ENCODE measurements around the gene PDZD2. TPM values are rescaled to one million over a fixed set of nuclear protein-coding genes. Genes with fewer than 3 reads are reported as not detected.
"Not testable (repeated sequence)": the region's sequence is repeated elsewhere in the genome, so short reads cannot be mapped to it uniquely, and the experiment has no call there.

Gene PDZD2
- total RNA-seq, 2 experiments from 2014 or later: 0.04 to 0.14 TPM

- CTCF ChIA-PET: interaction anchor here (0.6 to 1.3 kb wide), 3 partner anchors 104 to 736 kb away, joined by 3 to 4 read pairs (median 3); no protein-coding TSS in a partner anchor
- H3K4me3 Mint-ChIP-seq: no peak overlapping the region
- intact Hi-C loops (cut with DNase I, micrococcal nuclease): no loop called here
Observed at GRCh38 chr5:31972558-31972957, 333.6 kb downstream of the PDZD2 start.

GRCh38 chr5:31975189-31975612 lies 336.3 kb downstream of the PDZD2 start:
- H3K4me3 Mint-ChIP-seq; H3K9me3 Mint-ChIP-seq (ENCODE audit: low read depth); H3K27me3 Mint-ChIP-seq; H3K27ac Mint-ChIP-seq; ATAC-seq; CTCF ChIA-PET; intact Hi-C loops (cut with DNase I, micrococcal nuclease); H3K36me3 Mint-ChIP-seq (ENCODE audit: low read depth); DNase-seq: not testable (repeated sequence)
- POLR2A ChIA-PET: interaction anchor here (0.6 kb wide), 1 partner anchor 511 kb away, joined by 5 read pairs; no protein-coding TSS in a partner anchor
- peaks cover 12% of the 10 kb centered on the region for H3K4me1 Mint-ChIP-seq

More at GRCh38 chr5:31972558-31972957, 333.6 kb downstream of the PDZD2 start:
- Mint-ChIP-seq H3K4me1 (peaks cover 12% of the 10 kb centered on the region), H3K27ac (no peak overlapping the region), H3K27me3 (no peaks in the 10 kb centered on the region), H3K36me3 (ENCODE audit: low read depth) (no peaks in the 10 kb centered on the region), H3K9me3 (ENCODE audit: low read depth) (no peaks in the 10 kb centered on the region)
- DNase-seq: peak; percentile 33
- POLR2A ChIA-PET: no interaction called here
- ATAC-seq: peak; percentile 86

GRCh38 chr5:31976169-31976568 lies 337.2 kb downstream of the PDZD2 start:
- intact Hi-C loops (cut with DNase I, micrococcal nuclease): no loop called here
- peaks cover 12% of the 10 kb centered on the region for H3K4me1 Mint-ChIP-seq
- no peaks in the 10 kb centered on the region for H3K36me3 Mint-ChIP-seq (ENCODE audit: low read depth)
- H3K27ac Mint-ChIP-seq: no peak overlapping the region
- ChIA-PET POLR2A (no interaction called here), CTCF (interaction anchor here (0.6 kb wide), 1 partner anchor 54 kb away, joined by 3 read pairs; no protein-coding TSS in a partner anchor)
- H3K9me3 Mint-ChIP-seq (ENCODE audit: low read depth): no peaks in the 10 kb centered on the region
- H3K27me3 Mint-ChIP-seq: no peaks in the 10 kb centered on the region
- DNase-seq (no peak), ATAC-seq (no peak)
- no peak overlapping the region for H3K4me3 Mint-ChIP-seq

- no peaks in the 10 kb centered on the region for H3K36me3 Mint-ChIP-seq (ENCODE audit: low read depth)
- ATAC-seq: no peak
Observed at GRCh38 chr5:31981361-31981945, 342.5 kb downstream of the PDZD2 start.

GRCh38 chr5:31982027-31982426 lies 343.1 kb downstream of the PDZD2 start:
- ChIA-PET CTCF (no interaction called here), POLR2A (no interaction called here)
- H3K4me1 Mint-ChIP-seq: no peaks in the 10 kb centered on the region
- no peaks in the 10 kb centered on the region for H3K36me3 Mint-ChIP-seq (ENCODE audit: low read depth)
- no peak for ATAC-seq
- no peaks in the 10 kb centered on the region for H3K27me3 Mint-ChIP-seq
- DNase-seq: no peak
- no peak overlapping the region for H3K27ac Mint-ChIP-seq
- no peak overlapping the region for H3K4me3 Mint-ChIP-seq
- intact Hi-C loops (cut with DNase I, micrococcal nuclease): no loop called here
- no peaks in the 10 kb centered on the region for H3K9me3 Mint-ChIP-seq (ENCODE audit: low read depth)

More at GRCh38 chr5:31981361-31981945, 342.5 kb downstream of the PDZD2 start:
- Mint-ChIP-seq H3K27ac (no peak overlapping the region), H3K4me1 (no peaks in the 10 kb centered on the region), H3K9me3 (ENCODE audit: low read depth) (no peaks in the 10 kb centered on the region), H3K27me3 (no peaks in the 10 kb centered on the region), H3K4me3 (no peak overlapping the region)
- intact Hi-C loops (cut with DNase I, micrococcal nuclease): no loop called here
- POLR2A ChIA-PET: no interaction called here
- CTCF ChIA-PET: no interaction called here
- DNase-seq: no peak

- CTCF ChIA-PET: interaction anchor here (0.5 kb wide), 1 partner anchor 19 kb away, joined by 3 read pairs; no protein-coding TSS in a partner anchor
Observed at GRCh38 chr5:31982621-31983020, 343.7 kb downstream of the PDZD2 start.

GRCh38 chr5:31983851-31984250 lies 344.9 kb downstream of the PDZD2 start:
- no peaks in the 10 kb centered on the region for H3K27me3 Mint-ChIP-seq
- H3K4me1 Mint-ChIP-seq: no peaks in the 10 kb centered on the region
- ChIA-PET POLR2A (no interaction called here), CTCF (interaction anchor here (0.6 to 1.5 kb wide), 4 partner anchors 10 to 345 kb away, joined by 3 to 4 read pairs (median 3); partner anchors contain the start of gene PDZD2)
- intact Hi-C loops (cut with DNase I, micrococcal nuclease): no loop called here
- H3K4me3 Mint-ChIP-seq: no peak overlapping the region
- ATAC-seq: no peak
- peaks cover 2% of the 10 kb centered on the region for H3K9me3 Mint-ChIP-seq (ENCODE audit: low read depth)
- DNase-seq: no peak
- no peak overlapping the region for H3K27ac Mint-ChIP-seq
- H3K36me3 Mint-ChIP-seq (ENCODE audit: low read depth): no peaks in the 10 kb centered on the region

More at GRCh38 chr5:31982621-31983020, 343.7 kb downstream of the PDZD2 start:
- no peak for ATAC-seq
- no peak for DNase-seq
- no peaks in the 10 kb centered on the region for H3K9me3 Mint-ChIP-seq (ENCODE audit: low read depth)
- H3K27me3 Mint-ChIP-seq: no peaks in the 10 kb centered on the region
- no peak overlapping the region for H3K4me3 Mint-ChIP-seq
- POLR2A ChIA-PET: no interaction called here
- H3K4me1 Mint-ChIP-seq: no peaks in the 10 kb centered on the region
- no peaks in the 10 kb centered on the region for H3K36me3 Mint-ChIP-seq (ENCODE audit: low read depth)
- intact Hi-C loops (cut with DNase I, micrococcal nuclease): no loop called here
- no peak overlapping the region for H3K27ac Mint-ChIP-seq

GRCh38 chr5:31984691-31985090 lies 345.8 kb downstream of the PDZD2 start:
- DNase-seq (no peak), ATAC-seq (no peak)
- Mint-ChIP-seq H3K36me3 (ENCODE audit: low read depth) (no peaks in the 10 kb centered on the region), H3K9me3 (ENCODE audit: low read depth) (peaks cover 2% of the 10 kb centered on the region), H3K27ac (no peak overlapping the region), H3K27me3 (no peaks in the 10 kb centered on the region), H3K4me3 (no peak overlapping the region), H3K4me1 (no peaks in the 10 kb centered on the region)
- intact Hi-C loops (cut with DNase I, micrococcal nuclease): no loop called here
- ChIA-PET POLR2A (no interaction called here), CTCF (interaction anchor here (0.7 to 1.5 kb wide), 3 partner anchors 9 to 346 kb away, joined by 3 to 4 read pairs (median 3); partner anchors contain the start of gene PDZD2)

GRCh38 chr5:31986101-31986500 lies 347.2 kb downstream of the PDZD2 start:
- Mint-ChIP-seq H3K9me3 (ENCODE audit: low read depth) (peaks cover 2% of the 10 kb centered on the region), H3K4me3 (no peak overlapping the region), H3K36me3 (ENCODE audit: low read depth) (no peaks in the 10 kb centered on the region), H3K27ac (no peak overlapping the region), H3K27me3 (no peaks in the 10 kb centered on the region), H3K4me1 (no peaks in the 10 kb centered on the region)
- ATAC-seq (no peak), DNase-seq (no peak)
- ChIA-PET CTCF (interaction anchor here (0.6 kb wide), 1 partner anchor 43 kb away, joined by 4 read pairs; no protein-coding TSS in a partner anchor), POLR2A (no interaction called here)
- intact Hi-C loops (cut with DNase I, micrococcal nuclease): no loop called here

- no peaks in the 10 kb centered on the region for H3K27me3 Mint-ChIP-seq
- DNase-seq: no peak
- no peak for ATAC-seq
- intact Hi-C loops (cut with DNase I, micrococcal nuclease): no loop called here
- H3K27ac Mint-ChIP-seq: no peak overlapping the region
- H3K36me3 Mint-ChIP-seq (ENCODE audit: low read depth): no peaks in the 10 kb centered on the region
- ChIA-PET CTCF (interaction anchor here (0.7 kb wide), 1 partner anchor 105 kb away, joined by 3 read pairs; no protein-coding TSS in a partner anchor), POLR2A (no interaction called here)
- H3K4me3 Mint-ChIP-seq: no peak overlapping the region
- H3K4me1 Mint-ChIP-seq: no peaks in the 10 kb centered on the region
- H3K9me3 Mint-ChIP-seq (ENCODE audit: low read depth): peaks cover 2% of the 10 kb centered on the region
Observed at GRCh38 chr5:31987985-31988710, 349.2 kb downstream of the PDZD2 start.

GRCh38 chr5:31990081-31990650 lies 351.2 kb downstream of the PDZD2 start:
- Mint-ChIP-seq H3K9me3 (ENCODE audit: low read depth) (peaks cover 2% of the 10 kb centered on the region), H3K36me3 (ENCODE audit: low read depth) (no peaks in the 10 kb centered on the region), H3K4me1 (peaks cover under 1% of the 10 kb centered on the region), H3K4me3 (no peak overlapping the region), H3K27ac (no peak overlapping the region), H3K27me3 (no peaks in the 10 kb centered on the region)
- ATAC-seq (no peak), DNase-seq (no peak)
- intact Hi-C loops (cut with DNase I, micrococcal nuclease): no loop called here
- POLR2A ChIA-PET: no interaction called here
- CTCF ChIA-PET: interaction anchor here (0.7 kb wide), 1 partner anchor 87 kb away, joined by 3 read pairs; no protein-coding TSS in a partner anchor
